ENCODE results near the gene PITX2.

The PITX2 gene

GRCh38 chr4:110622841-110623717, at the start of gene PITX2:
PITX2 (minus strand) TSS chr4:110623077; CDS start chr4:110622460, 617 bp downstream.
- peak in 9 of 51 donors; percentile 20 to 67 (median 56) for DNase-seq

- DNase-seq, result no peak
These were observed 48.8 kb upstream of the PITX2 start for GRCh38 chr4:110671679-110672078.

- no peak for DNase-seq
These were observed 46.8 kb upstream of the PITX2 start for GRCh38 chr4:110669663-110670062.

GRCh38 chr4:110668463-110669235, 45.8 kb upstream of the PITX2 start:
- DNase-seq, result no peak

GRCh38 chr4:110667670-110668069, 44.8 kb upstream of the PITX2 start:
- DNase-seq, result no peak

GRCh38 chr4:110666030-110666429, 43.2 kb upstream of the PITX2 start:
- DNase-seq, result no peak

GRCh38 chr4:110663738-110664444, 41.0 kb upstream of the PITX2 start:
- DNase-seq, result no peak

GRCh38 chr4:110663206-110663605, 40.3 kb upstream of the PITX2 start:
- no peak for DNase-seq

- no peak for DNase-seq
These were observed 37.9 kb upstream of the PITX2 start for GRCh38 chr4:110660755-110661154.

- no peak for DNase-seq
These were observed 31.4 kb upstream of the PITX2 start for GRCh38 chr4:110654254-110654635.

- DNase-seq, result no peak
These were observed 30.7 kb upstream of the PITX2 start for GRCh38 chr4:110653321-110654253.

- no peak for DNase-seq
These were observed 21.1 kb upstream of the PITX2 start for GRCh38 chr4:110644008-110644407.

- DNase-seq, result no peak
These were observed 20.2 kb upstream of the PITX2 start for GRCh38 chr4:110643096-110643495.

GRCh38 chr4:110641218-110641617, 18.3 kb upstream of the PITX2 start:
- no peak for DNase-seq

GRCh38 chr4:110640576-110640975, 17.7 kb upstream of the PITX2 start:
- no peak for DNase-seq

- DNase-seq, result no peak
These were observed 16.6 kb upstream of the PITX2 start for GRCh38 chr4:110639207-110640090.

- DNase-seq, result no peak
These were observed 15.3 kb upstream of the PITX2 start for GRCh38 chr4:110638089-110638746.

GRCh38 chr4:110637408-110638088, 14.7 kb upstream of the PITX2 start:
- DNase-seq, result no peak
